HepG2 (cell line): ENCODE measurements around the gene ZSWIM8. TPM values are rescaled to one million over a fixed set of nuclear protein-coding genes. Genes with fewer than 3 reads are reported as not detected.

Experiments
- GPBP1L1 ChIP-seq: sonication (generic); formaldehyde crosslinking; IDR thresholded peaks from 2 replicates; pipeline ENCODE4 v1.5.0; 2020; ENCODE audit warnings: mild to moderate bottlenecking, missing genetic modification reagents
- HOXD1 ChIP-seq: sonication (generic); formaldehyde crosslinking; IDR thresholded peaks from 2 replicates; pipeline ENCODE4 v1.5.0; 2020; ENCODE audit warnings: missing genetic modification reagents
- ISL2 ChIP-seq: sonication (generic); formaldehyde crosslinking; IDR thresholded peaks from 2 replicates; pipeline ENCODE4 v1.5.0; 2020; ENCODE audit warnings: missing genetic modification reagents
- KAT8 ChIP-seq: IDR thresholded peaks from 2 replicates; pipeline ENCODE4 v1.6.1; 2016; ENCODE audit warnings: missing genetic modification reagents, missing compliant biosample characterization
- MIER2 ChIP-seq: IDR thresholded peaks from 2 replicates; pipeline ENCODE4 v1.6.1; 2016; ENCODE audit warnings: missing biosample characterization, missing genetic modification reagents
- POGZ ChIP-seq: sonication (generic); formaldehyde crosslinking; IDR thresholded peaks from 2 replicates; pipeline ENCODE4 v1.4.0; 2020; ENCODE audit warnings: mild to moderate bottlenecking, missing genetic modification reagents
- TCF12 ChIP-seq, 2 experiments: fragments of 450-650 bp in 1 of 2; sonication (generic) in 1 of 2; formaldehyde crosslinking in 1 of 2; IDR thresholded peaks; 2 replicates each; pipeline versions ENCODE4 v1.6.1 to v1.8.0; 2017 to 2022; ENCODE audit warnings: antibody characterized with exemption in 1 of 2, mild to moderate bottlenecking in 1 of 2, missing genetic modification reagents in 1 of 2, moderate library complexity in 1 of 2
- THYN1 ChIP-seq: sonication (generic); formaldehyde crosslinking; IDR thresholded peaks from 2 replicates; pipeline ENCODE4 v1.8.1; 2023; ENCODE audit warnings: low read depth, mild to moderate bottlenecking, moderate library complexity, missing genetic modification reagents, borderline replicate concordance
- ZBTB26 ChIP-seq: IDR thresholded peaks from 2 replicates; pipeline ENCODE4 v1.6.1; 2016; ENCODE audit warnings: missing compliant biosample characterization, missing genetic modification reagents, borderline replicate concordance
- ZFY ChIP-seq: sonication (generic); formaldehyde crosslinking; IDR thresholded peaks from 2 replicates; pipeline ENCODE4 v1.4.0; 2020; ENCODE audit warnings: missing genetic modification reagents
- ZNF124 ChIP-seq: sonication (generic); formaldehyde crosslinking; IDR thresholded peaks from 2 replicates; pipeline ENCODE4 v1.4.0; 2020; ENCODE audit warnings: missing genetic modification reagents
- ZNF143 ChIP-seq: sonication (generic); formaldehyde crosslinking; IDR thresholded peaks from 2 replicates; pipeline ENCODE4 v1.4.0; 2020; ENCODE audit warnings: missing genetic modification reagents
- ZNF572 ChIP-seq: sonication (generic); formaldehyde crosslinking; IDR thresholded peaks from 2 replicates; pipeline ENCODE4 v1.5.1; 2020; ENCODE audit warnings: mild to moderate bottlenecking, missing genetic modification reagents
- ZNF749 ChIP-seq: sonication (generic); formaldehyde crosslinking; IDR thresholded peaks from 2 replicates; pipeline ENCODE4 v1.8.0; 2022; ENCODE audit warnings: mild to moderate bottlenecking, missing genetic modification reagents, moderate library complexity, borderline replicate concordance
- ZNF772 ChIP-seq: sonication (generic); formaldehyde crosslinking; IDR thresholded peaks from 2 replicates; pipeline ENCODE4 v1.5.0; 2020; ENCODE audit warnings: mild to moderate bottlenecking, missing genetic modification reagents
- ZSCAN30 ChIP-seq: sonication (generic); formaldehyde crosslinking; IDR thresholded peaks from 2 replicates; pipeline ENCODE4 v1.5.0; 2020; ENCODE audit warnings: mild to moderate bottlenecking, missing genetic modification reagents
- polyA plus RNA-seq, 8 experiments: library from polyadenylated mRNA; depleted of rRNA in 3 of 8; stranded (reverse) in 7 of 8; unstranded in 1 of 8; fragments of >200 nt; fragmentation: Illumina TruSeq in 4 of 8; extraction: Trizol in 4 of 8; gene quantifications; 2 replicates each; pipeline versions ENCODE4 v1.2.1 to v1.2.3, GENCODE V29; 2011 to 2016; ENCODE audit warnings: low read depth in 4 of 8, missing spikeins in 1 of 8, mixed read lengths in 1 of 8; ENCODE audit not compliant: insufficient read depth in 1 of 8
- total RNA-seq, 5 experiments: library from RNA; depleted of rRNA; stranded (reverse); fragments of >200 nt; fragmentation: Illumina TruSeq; extraction: Trizol; gene quantifications; 2 replicates each; pipeline ENCODE4 v1.2.3, GENCODE V29; 2016; ENCODE audit warnings: low read depth in 1 of 5
- TF ChIP-seq, protein P1 (sequence below): sonication (generic); formaldehyde crosslinking; IDR thresholded peaks from 2 replicates; pipeline ENCODE4 v1.8.0; 2022; ENCODE audit warnings: missing genetic modification reagents, mild to moderate bottlenecking, inconsistent platforms, borderline replicate concordance
- TF ChIP-seq, protein P2 (sequence below): sonication (generic); formaldehyde crosslinking; IDR thresholded peaks from 2 replicates; pipeline ENCODE4 v1.4.0; 2020; ENCODE audit warnings: missing genetic modification reagents
- TF ChIP-seq, protein P3 (sequence below): sonication (generic); formaldehyde crosslinking; IDR thresholded peaks from 2 replicates; pipeline ENCODE4 v1.8.0; 2022; ENCODE audit warnings: low read depth, missing genetic modification reagents
- TF ChIP-seq, protein P4 (sequence below): sonication (generic); formaldehyde crosslinking; IDR thresholded peaks from 2 replicates; pipeline ENCODE4 v1.5.0; 2020; ENCODE audit warnings: missing genetic modification reagents

Gene ZSWIM8
- total and polyA plus RNA-seq, 2 of the 13 experiments (the other 11 are each of a cell fraction or from before 2014, with no cell fraction given) = 39.9 to 98.2 TPM

DNA sequence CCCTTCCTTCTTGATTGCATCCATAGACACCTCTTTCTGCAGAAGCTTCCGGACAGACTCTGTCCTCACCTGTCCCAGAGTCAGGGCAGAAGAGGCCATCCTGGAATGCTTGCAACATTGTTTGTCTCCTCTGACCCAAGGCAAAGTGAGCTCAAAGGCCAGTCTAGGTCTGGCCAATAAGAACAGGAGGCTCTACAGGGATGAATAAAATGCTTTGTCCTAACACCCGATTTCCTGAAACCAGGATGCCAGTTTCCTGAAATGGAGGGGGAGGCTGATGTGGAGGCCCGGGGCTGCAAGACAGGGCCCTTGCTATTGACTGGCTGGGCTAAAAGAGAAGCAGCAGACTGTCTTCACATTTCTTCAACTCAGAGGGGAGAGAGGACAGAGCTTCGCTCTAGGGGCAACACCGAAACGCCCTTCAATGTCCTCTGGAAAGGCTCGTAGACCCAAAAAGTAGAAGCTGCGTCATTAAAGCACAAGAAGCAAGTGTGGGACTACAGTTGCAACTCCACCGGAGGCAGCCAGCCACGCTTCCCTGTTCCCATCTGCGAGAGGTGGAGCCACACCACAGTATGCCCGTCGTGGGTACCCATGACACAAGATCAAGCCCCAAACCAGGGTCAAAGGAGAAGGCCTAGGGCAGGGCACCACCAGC is 55.1 kb downstream of the ZSWIM8 start (continued):
- no peak for TF ChIP-seq ZSCAN30
- no peak for TF ChIP-seq ZNF749
- TF ChIP-seq, protein P1, sequence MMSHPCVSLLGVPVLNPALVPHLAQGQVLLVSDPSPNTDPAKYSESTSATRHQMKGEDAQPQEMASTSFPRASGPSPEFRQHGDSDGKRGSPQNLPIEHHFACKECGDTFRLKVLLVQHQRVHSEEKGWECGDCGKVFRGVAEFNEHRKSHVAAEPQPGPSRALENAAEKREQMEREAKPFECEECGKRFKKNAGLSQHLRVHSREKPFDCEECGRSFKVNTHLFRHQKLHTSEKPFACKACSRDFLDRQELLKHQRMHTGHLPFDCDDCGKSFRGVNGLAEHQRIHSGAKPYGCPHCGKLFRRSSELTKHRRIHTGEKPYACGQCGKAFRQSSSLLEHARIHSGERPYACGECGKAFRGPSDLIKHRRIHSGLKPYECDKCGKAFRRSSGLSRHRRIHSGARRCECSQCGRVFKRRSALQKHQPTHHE = peak; percentile 79; the same call in 1 of the 2 replicates
- peak; percentile 56; the same call in 1 of the 2 replicates for TF ChIP-seq ZNF143
- no peak for TF ChIP-seq GPBP1L1
- TF ChIP-seq ZNF772 = peak; percentile 61; the same call in 1 of the 2 replicates
- no peak for TF ChIP-seq THYN1 (CRISPR knock-in tag)
- TF ChIP-seq ZNF124 (CRISPR knock-in tag) = peak; percentile 55
- TF ChIP-seq POGZ (CRISPR knock-in tag) = peak; percentile 75
- peak; percentile 73 for TF ChIP-seq ISL2
- TF ChIP-seq TCF12 (IDR thresholded peaks at IDR 0.05) = no peak
- no peak for TF ChIP-seq TCF12 (CRISPR knock-in tag; IDR thresholded peaks at IDR 0.05)
- TF ChIP-seq ZBTB26 (CRISPR knock-in tag) = no peak
- 0 out of 2 replicates have a peak, but pooled peaks have one; percentile 42 for TF ChIP-seq MIER2 (CRISPR knock-in tag)
- TF ChIP-seq ZFY = peak; percentile 84
- TF ChIP-seq KAT8 (CRISPR knock-in tag) = peak; percentile 88; the same call in 1 of the 2 replicates
- TF ChIP-seq HOXD1 (CRISPR knock-in tag) = peak; percentile 58; the same call in 1 of the 2 replicates
- TF ChIP-seq, protein P2, sequence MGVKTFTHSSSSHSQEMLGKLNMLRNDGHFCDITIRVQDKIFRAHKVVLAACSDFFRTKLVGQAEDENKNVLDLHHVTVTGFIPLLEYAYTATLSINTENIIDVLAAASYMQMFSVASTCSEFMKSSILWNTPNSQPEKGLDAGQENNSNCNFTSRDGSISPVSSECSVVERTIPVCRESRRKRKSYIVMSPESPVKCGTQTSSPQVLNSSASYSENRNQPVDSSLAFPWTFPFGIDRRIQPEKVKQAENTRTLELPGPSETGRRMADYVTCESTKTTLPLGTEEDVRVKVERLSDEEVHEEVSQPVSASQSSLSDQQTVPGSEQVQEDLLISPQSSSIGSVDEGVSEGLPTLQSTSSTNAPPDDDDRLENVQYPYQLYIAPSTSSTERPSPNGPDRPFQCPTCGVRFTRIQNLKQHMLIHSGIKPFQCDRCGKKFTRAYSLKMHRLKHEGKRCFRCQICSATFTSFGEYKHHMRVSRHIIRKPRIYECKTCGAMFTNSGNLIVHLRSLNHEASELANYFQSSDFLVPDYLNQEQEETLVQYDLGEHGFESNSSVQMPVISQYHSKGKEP (CRISPR knock-in tag) = no peak
- TF ChIP-seq ZNF572 (CRISPR knock-in tag) = no peak
- TF ChIP-seq, protein P3, sequence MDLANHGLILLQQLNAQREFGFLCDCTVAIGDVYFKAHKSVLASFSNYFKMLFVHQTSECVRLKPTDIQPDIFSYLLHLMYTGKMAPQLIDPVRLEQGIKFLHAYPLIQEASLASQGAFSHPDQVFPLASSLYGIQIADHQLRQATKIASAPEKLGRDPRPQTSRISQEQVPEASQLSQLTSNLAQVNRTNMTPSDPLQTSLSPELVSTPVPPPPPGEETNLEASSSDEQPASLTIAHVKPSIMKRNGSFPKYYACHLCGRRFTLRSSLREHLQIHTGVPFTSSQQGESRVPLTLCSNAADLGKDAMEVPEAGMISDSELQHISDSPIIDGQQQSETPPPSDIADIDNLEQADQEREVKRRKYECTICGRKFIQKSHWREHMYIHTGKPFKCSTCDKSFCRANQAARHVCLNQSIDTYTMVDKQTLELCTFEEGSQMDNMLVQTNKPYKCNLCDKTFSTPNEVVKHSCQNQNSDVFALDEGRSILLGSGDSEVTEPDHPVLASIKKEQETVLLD (CRISPR knock-in tag) = no peak
- TF ChIP-seq, protein P4, sequence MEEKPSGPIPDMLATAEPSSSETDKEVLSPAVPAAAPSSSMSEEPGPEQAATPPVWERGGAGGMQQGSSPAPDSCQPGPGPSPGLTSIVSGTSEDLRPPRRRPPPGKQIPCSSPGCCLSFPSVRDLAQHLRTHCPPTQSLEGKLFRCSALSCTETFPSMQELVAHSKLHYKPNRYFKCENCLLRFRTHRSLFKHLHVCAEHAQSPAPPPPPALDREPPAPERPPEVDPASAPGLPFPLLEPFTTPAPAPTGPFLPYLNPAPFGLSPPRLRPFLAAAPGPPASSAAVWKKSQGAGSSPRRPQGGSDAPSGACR = no peak
